Activated naive CD4-positive, alpha-beta T cell treated with anti-CD3 and anti-CD28 coated beads, Interleukin-2, amount 50 U/mL, for 24 hours (primary cell): ENCODE results near the gene PRAMEF14.
"Not testable (repeated sequence)": the region's sequence is repeated elsewhere in the genome, so short reads cannot be mapped to it uniquely, and the experiment has no call there.

Experiments used
- H3K27ac Mint-ChIP-seq: one replicate; pipeline ENCODE4 v1.8.0; 2021; ENCODE audit warnings: mild to moderate bottlenecking, mixed read lengths
- H3K27me3 Mint-ChIP-seq: one replicate; pipeline ENCODE4 v1.8.0; 2021; ENCODE audit warnings: mixed read lengths
- H3K36me3 Mint-ChIP-seq: one replicate; pipeline ENCODE4 v1.8.0; 2021; ENCODE audit warnings: mixed read lengths
- H3K4me1 Mint-ChIP-seq: one replicate; pipeline ENCODE4 v1.8.0; 2021; ENCODE audit warnings: mixed read lengths
- H3K4me3 Mint-ChIP-seq: one replicate; pipeline ENCODE4 v1.8.0; 2021; ENCODE audit warnings: mild to moderate bottlenecking, mixed read lengths
- H3K9me3 Mint-ChIP-seq: one replicate; pipeline ENCODE4 v1.8.0; 2021; ENCODE audit warnings: mixed read lengths

The PRAMEF14 gene

GRCh38 chr1:13347034-13347433, at the start of gene PRAMEF14:
Gene PRAMEF14, minus strand, starts transcription at chr1:13347134. Its CDS starts 1,820 bp downstream, at chr1:13345314.
- not testable (repeated sequence) for H3K9me3 Mint-ChIP-seq, H3K4me3 Mint-ChIP-seq, H3K4me1 Mint-ChIP-seq, H3K27ac Mint-ChIP-seq, H3K27me3 Mint-ChIP-seq, H3K36me3 Mint-ChIP-seq

GRCh38 chr1:13395311-13395710, 48.4 kb upstream of the PRAMEF14 start:
- H3K4me1 Mint-ChIP-seq, H3K27me3 Mint-ChIP-seq, H3K27ac Mint-ChIP-seq, H3K36me3 Mint-ChIP-seq, H3K9me3 Mint-ChIP-seq, H3K4me3 Mint-ChIP-seq: not testable (repeated sequence)

GRCh38 chr1:13394761-13395160, 47.8 kb upstream of the PRAMEF14 start:
- H3K36me3 Mint-ChIP-seq, H3K4me1 Mint-ChIP-seq, H3K27ac Mint-ChIP-seq, H3K27me3 Mint-ChIP-seq, H3K4me3 Mint-ChIP-seq, H3K9me3 Mint-ChIP-seq: not testable (repeated sequence)

- H3K27ac Mint-ChIP-seq, H3K4me1 Mint-ChIP-seq, H3K4me3 Mint-ChIP-seq, H3K27me3 Mint-ChIP-seq, H3K9me3 Mint-ChIP-seq, H3K36me3 Mint-ChIP-seq: not testable (repeated sequence)
Measured at GRCh38 chr1:13393004-13393403, 46.1 kb upstream of the PRAMEF14 start.

- not testable (repeated sequence) for H3K36me3 Mint-ChIP-seq, H3K27me3 Mint-ChIP-seq, H3K4me3 Mint-ChIP-seq, H3K9me3 Mint-ChIP-seq, H3K27ac Mint-ChIP-seq, H3K4me1 Mint-ChIP-seq
Measured at GRCh38 chr1:13389332-13389731, 42.4 kb upstream of the PRAMEF14 start, which contains the start of gene PRAMEF17. Gene PRAMEF17, plus strand, starts transcription at chr1:13389632. Its CDS starts 26 bp downstream, at chr1:13389658.

- H3K4me1 Mint-ChIP-seq, H3K27me3 Mint-ChIP-seq, H3K4me3 Mint-ChIP-seq, H3K9me3 Mint-ChIP-seq, H3K36me3 Mint-ChIP-seq: not testable (repeated sequence)
- peak overlapping the region; percentile 46 for H3K27ac Mint-ChIP-seq
Measured at GRCh38 chr1:13380380-13380779, 33.4 kb upstream of the PRAMEF14 start.

GRCh38 chr1:13378983-13379382, 32.0 kb upstream of the PRAMEF14 start:
- H3K9me3 Mint-ChIP-seq, H3K27ac Mint-ChIP-seq, H3K27me3 Mint-ChIP-seq, H3K36me3 Mint-ChIP-seq, H3K4me3 Mint-ChIP-seq, H3K4me1 Mint-ChIP-seq: not testable (repeated sequence)

GRCh38 chr1:13368544-13368943, 21.6 kb upstream of the PRAMEF14 start:
- not testable (repeated sequence) for H3K9me3 Mint-ChIP-seq, H3K4me1 Mint-ChIP-seq, H3K36me3 Mint-ChIP-seq, H3K4me3 Mint-ChIP-seq, H3K27me3 Mint-ChIP-seq
- H3K27ac Mint-ChIP-seq = peak overlapping the region; percentile 51

- H3K9me3 Mint-ChIP-seq, H3K4me3 Mint-ChIP-seq, H3K36me3 Mint-ChIP-seq, H3K27ac Mint-ChIP-seq, H3K4me1 Mint-ChIP-seq, H3K27me3 Mint-ChIP-seq: not testable (repeated sequence)
Measured at GRCh38 chr1:13366536-13366935, 19.6 kb upstream of the PRAMEF14 start.

- not testable (repeated sequence) for H3K36me3 Mint-ChIP-seq
Measured at GRCh38 chr1:13364928-13365327, 18.0 kb upstream of the PRAMEF14 start.

GRCh38 chr1:13362364-13362763, 15.4 kb upstream of the PRAMEF14 start:
- H3K4me3 Mint-ChIP-seq, H3K4me1 Mint-ChIP-seq, H3K27me3 Mint-ChIP-seq, H3K9me3 Mint-ChIP-seq, H3K27ac Mint-ChIP-seq, H3K36me3 Mint-ChIP-seq: not testable (repeated sequence)

More at GRCh38 chr1:13364928-13365327, 18.0 kb upstream of the PRAMEF14 start:
- not testable (repeated sequence) for H3K4me3 Mint-ChIP-seq, H3K4me1 Mint-ChIP-seq, H3K27me3 Mint-ChIP-seq, H3K27ac Mint-ChIP-seq, H3K9me3 Mint-ChIP-seq

GRCh38 chr1:13356774-13357173, 9.8 kb upstream of the PRAMEF14 start:
- not testable (repeated sequence) for H3K9me3 Mint-ChIP-seq, H3K4me1 Mint-ChIP-seq, H3K36me3 Mint-ChIP-seq, H3K27me3 Mint-ChIP-seq, H3K27ac Mint-ChIP-seq, H3K4me3 Mint-ChIP-seq

- H3K9me3 Mint-ChIP-seq, H3K4me1 Mint-ChIP-seq, H3K27ac Mint-ChIP-seq, H3K36me3 Mint-ChIP-seq, H3K4me3 Mint-ChIP-seq, H3K27me3 Mint-ChIP-seq: not testable (repeated sequence)
Measured at GRCh38 chr1:13354475-13354874, 7.5 kb upstream of the PRAMEF14 start.

GRCh38 chr1:13353476-13353875, 6.5 kb upstream of the PRAMEF14 start:
- not testable (repeated sequence) for H3K4me3 Mint-ChIP-seq, H3K27ac Mint-ChIP-seq, H3K4me1 Mint-ChIP-seq, H3K9me3 Mint-ChIP-seq, H3K27me3 Mint-ChIP-seq, H3K36me3 Mint-ChIP-seq

GRCh38 chr1:13342496-13342895, 4.4 kb downstream of the PRAMEF14 start:
- H3K4me3 Mint-ChIP-seq, H3K27ac Mint-ChIP-seq, H3K4me1 Mint-ChIP-seq: not testable (repeated sequence)

GRCh38 chr1:13315281-13315680, 31.7 kb downstream of the PRAMEF14 start, which contains the start of gene PRAMEF15:
Gene PRAMEF15, plus strand, starts transcription at chr1:13315581. Its CDS starts 2,827 bp downstream, at chr1:13318408.
- H3K27ac Mint-ChIP-seq, H3K9me3 Mint-ChIP-seq, H3K4me3 Mint-ChIP-seq, H3K27me3 Mint-ChIP-seq, H3K36me3 Mint-ChIP-seq, H3K4me1 Mint-ChIP-seq: not testable (repeated sequence)

More at GRCh38 chr1:13342496-13342895, 4.4 kb downstream of the PRAMEF14 start:
- H3K9me3 Mint-ChIP-seq, H3K36me3 Mint-ChIP-seq, H3K27me3 Mint-ChIP-seq: not testable (repeated sequence)

- not testable (repeated sequence) for H3K4me3 Mint-ChIP-seq, H3K27me3 Mint-ChIP-seq, H3K4me1 Mint-ChIP-seq, H3K9me3 Mint-ChIP-seq, H3K27ac Mint-ChIP-seq, H3K36me3 Mint-ChIP-seq
Measured at GRCh38 chr1:13303239-13303638, 43.7 kb downstream of the PRAMEF14 start, which contains the start of gene PRAMEF33. Gene PRAMEF33, plus strand, starts transcription at chr1:13303539. Its CDS starts 2,416 bp downstream, at chr1:13305955.

- H3K27me3 Mint-ChIP-seq, H3K27ac Mint-ChIP-seq, H3K4me3 Mint-ChIP-seq, H3K9me3 Mint-ChIP-seq, H3K36me3 Mint-ChIP-seq, H3K4me1 Mint-ChIP-seq: not testable (repeated sequence)
Measured at GRCh38 chr1:13302197-13302596, 44.7 kb downstream of the PRAMEF14 start.
